ENCODE data around the gene FAM47E.
"Not testable (repeated sequence)": the region's sequence is repeated elsewhere in the genome, so short reads cannot be mapped to it uniquely, and the experiment has no call there.

DNA sequence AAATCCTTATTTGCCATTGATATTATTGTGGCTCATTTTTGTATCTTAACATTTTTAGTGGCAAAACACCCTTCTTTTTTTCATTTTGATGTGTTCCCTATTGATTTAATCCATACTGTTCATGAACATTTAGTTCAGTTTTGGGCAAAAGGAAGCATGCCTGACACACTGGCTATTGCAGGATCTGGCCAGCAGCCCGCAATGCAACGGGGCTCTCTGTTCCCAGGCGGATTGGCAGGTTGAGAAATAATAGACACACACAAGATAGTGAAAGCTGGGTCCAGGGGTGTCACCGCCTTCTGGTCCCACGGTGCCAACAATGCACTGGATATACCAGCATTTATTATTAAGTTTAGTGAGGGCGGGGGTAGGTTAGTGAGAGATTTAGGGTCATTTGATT, 30.1 kb downstream of the FAM47E start:
- TF ChIP-seq, protein P1, sequence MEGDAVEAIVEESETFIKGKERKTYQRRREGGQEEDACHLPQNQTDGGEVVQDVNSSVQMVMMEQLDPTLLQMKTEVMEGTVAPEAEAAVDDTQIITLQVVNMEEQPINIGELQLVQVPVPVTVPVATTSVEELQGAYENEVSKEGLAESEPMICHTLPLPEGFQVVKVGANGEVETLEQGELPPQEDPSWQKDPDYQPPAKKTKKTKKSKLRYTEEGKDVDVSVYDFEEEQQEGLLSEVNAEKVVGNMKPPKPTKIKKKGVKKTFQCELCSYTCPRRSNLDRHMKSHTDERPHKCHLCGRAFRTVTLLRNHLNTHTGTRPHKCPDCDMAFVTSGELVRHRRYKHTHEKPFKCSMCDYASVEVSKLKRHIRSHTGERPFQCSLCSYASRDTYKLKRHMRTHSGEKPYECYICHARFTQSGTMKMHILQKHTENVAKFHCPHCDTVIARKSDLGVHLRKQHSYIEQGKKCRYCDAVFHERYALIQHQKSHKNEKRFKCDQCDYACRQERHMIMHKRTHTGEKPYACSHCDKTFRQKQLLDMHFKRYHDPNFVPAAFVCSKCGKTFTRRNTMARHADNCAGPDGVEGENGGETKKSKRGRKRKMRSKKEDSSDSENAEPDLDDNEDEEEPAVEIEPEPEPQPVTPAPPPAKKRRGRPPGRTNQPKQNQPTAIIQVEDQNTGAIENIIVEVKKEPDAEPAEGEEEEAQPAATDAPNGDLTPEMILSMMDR (conservative IDR thresholded peaks at IDR 0.05; ENCODE audit: low read length): not testable (repeated sequence)
- not testable (repeated sequence) for TF ChIP-seq EZH2phosphoT487 (IDR thresholded peaks at IDR 0.05; ENCODE audit: borderline replicate concordance)
